Mesenchymal stem cell (in vitro differentiated cells and primary cell): ENCODE measurements around the gene TMC2.

Source experiments
- DNase-seq: peaks from one replicate; pipeline ENCODE4 v3.0.0-alpha.2; 2013
- H2AFZ ChIP-seq: one replicate; pipeline ENCODE4 v1.6.1; 2013; ENCODE audit warnings: low read depth, mild to moderate bottlenecking, control low read depth, inconsistent platforms, low read length, moderate library complexity
- H2AK5ac ChIP-seq: 2 replicates; pipeline ENCODE4 v1.6.1; 2013; ENCODE audit warnings: low read length, moderate library complexity, mild to moderate bottlenecking, inconsistent platforms; ENCODE audit not compliant: severe bottlenecking
- H2BK120ac ChIP-seq: one replicate; pipeline ENCODE4 v1.6.1; 2013; ENCODE audit warnings: low read depth, mild to moderate bottlenecking, inconsistent platforms, low read length, moderate library complexity
- H2BK12ac ChIP-seq, 2 experiments: one replicate each; pipeline ENCODE4 v1.6.1; 2013; ENCODE audit warnings: inconsistent platforms in 2 of 2, low read length in 2 of 2, mild to moderate bottlenecking in 2 of 2, moderate library complexity in 2 of 2, control low read depth in 1 of 2
- H2BK15ac ChIP-seq: one replicate; pipeline ENCODE4 v1.6.1; 2013; ENCODE audit warnings: mild to moderate bottlenecking, low read depth, inconsistent platforms; ENCODE audit not compliant: poor library complexity, severe bottlenecking
- H2BK5ac ChIP-seq: 2 replicates; pipeline ENCODE4 v1.6.1; 2013; ENCODE audit warnings: low read depth, mild to moderate bottlenecking, low read length, control low read depth, inconsistent platforms; ENCODE audit not compliant: poor library complexity, severe bottlenecking
- H3K14ac ChIP-seq, 2 experiments: one replicate each; pipeline ENCODE4 v1.6.1; 2013; ENCODE audit warnings: inconsistent platforms in 2 of 2, low read length in 2 of 2, control low read depth in 1 of 2, mild to moderate bottlenecking in 1 of 2, moderate library complexity in 1 of 2
- H3K18ac ChIP-seq, 2 experiments: one replicate each; pipeline ENCODE4 v1.6.1; 2013; ENCODE audit warnings: inconsistent platforms in 2 of 2, low read length in 2 of 2, control low read depth in 1 of 2, low read depth in 1 of 2, mild to moderate bottlenecking in 1 of 2
- H3K23ac ChIP-seq, 2 experiments: one replicate each; pipeline ENCODE4 v1.6.1; 2013; ENCODE audit warnings: inconsistent platforms in 2 of 2, low read length in 2 of 2, mild to moderate bottlenecking in 2 of 2, moderate library complexity in 2 of 2, control low read depth in 1 of 2
- H3K27ac ChIP-seq: 2 replicates; pipeline ENCODE4 v1.5.1; 2013; ENCODE audit warnings: mild to moderate bottlenecking, moderate library complexity, low read length, control low read depth, inconsistent platforms; ENCODE audit not compliant: poor library complexity, severe bottlenecking
- H3K27me3 ChIP-seq, 2 experiments: 2 replicates each; pipeline versions ENCODE4 v1.6.1 to v1.7.0; 2013; ENCODE audit warnings: low read length in 2 of 2, mild to moderate bottlenecking in 2 of 2, moderate library complexity in 2 of 2, control low read depth in 1 of 2, inconsistent platforms in 1 of 2; ENCODE audit not compliant: control insufficient read depth in 1 of 2, insufficient read depth in 1 of 2
- H3K36me3 ChIP-seq, 2 experiments: 2 replicates each; pipeline versions ENCODE4 v1.6.1 to v1.7.0; 2013; ENCODE audit warnings: low read length in 2 of 2, control low read depth in 1 of 2, inconsistent platforms in 1 of 2, low read depth in 1 of 2, mild to moderate bottlenecking in 1 of 2; ENCODE audit not compliant: insufficient read depth in 2 of 2, control insufficient read depth in 1 of 2
- H3K4ac ChIP-seq, 2 experiments: one replicate each; pipeline ENCODE4 v1.6.1; 2013; ENCODE audit warnings: inconsistent platforms in 2 of 2, low read length in 2 of 2, mild to moderate bottlenecking in 2 of 2, moderate library complexity in 2 of 2, control low read depth in 1 of 2, low read depth in 1 of 2
- H3K4me1 ChIP-seq: 2 replicates; pipeline ENCODE4 v1.6.1; 2013; ENCODE audit warnings: low read depth, low read length, control low read depth; ENCODE audit not compliant: control insufficient read depth, insufficient read depth
- H3K4me2 ChIP-seq: 2 replicates; pipeline ENCODE4 v1.6.1; 2013; ENCODE audit warnings: low read length, mild to moderate bottlenecking, inconsistent platforms; ENCODE audit not compliant: poor library complexity, severe bottlenecking
- H3K4me3 ChIP-seq, 2 experiments: 2 replicates each; pipeline versions ENCODE4 v1.5.1 to v1.7.0; 2013; ENCODE audit warnings: low read length in 2 of 2, mild to moderate bottlenecking in 2 of 2, control low read depth in 1 of 2, low read depth in 1 of 2; ENCODE audit not compliant: insufficient read depth in 1 of 2
- H3K79me1 ChIP-seq: replicated peaks from 2 replicates; pipeline ENCODE4 v1.6.1; 2013; ENCODE audit warnings: mild to moderate bottlenecking, control low read depth, low read length, inconsistent platforms; ENCODE audit not compliant: poor library complexity, severe bottlenecking
- H3K9ac ChIP-seq: 2 replicates; pipeline ENCODE4 v1.7.0; 2013; ENCODE audit warnings: mild to moderate bottlenecking, low read length, moderate library complexity
- H3K9me3 ChIP-seq: 2 replicates; pipeline ENCODE4 v1.7.0; 2013; ENCODE audit warnings: mild to moderate bottlenecking, low read length; ENCODE audit not compliant: control insufficient read depth
- H4K8ac ChIP-seq: one replicate; pipeline ENCODE4 v1.6.1; 2013; ENCODE audit warnings: inconsistent platforms, mild to moderate bottlenecking, low read length, moderate library complexity
- H4K91ac ChIP-seq: one replicate; pipeline ENCODE4 v1.6.1; 2013; ENCODE audit warnings: mild to moderate bottlenecking, low read length, inconsistent platforms
- WGBS: methylation state at CpG from one replicate; pipeline ENCODE4 v1.1.7; 2013; ENCODE audit warnings: mixed read lengths; 5-methylcytosine and 5-hydroxymethylcytosine counted together

The TMC2 gene

DNA sequence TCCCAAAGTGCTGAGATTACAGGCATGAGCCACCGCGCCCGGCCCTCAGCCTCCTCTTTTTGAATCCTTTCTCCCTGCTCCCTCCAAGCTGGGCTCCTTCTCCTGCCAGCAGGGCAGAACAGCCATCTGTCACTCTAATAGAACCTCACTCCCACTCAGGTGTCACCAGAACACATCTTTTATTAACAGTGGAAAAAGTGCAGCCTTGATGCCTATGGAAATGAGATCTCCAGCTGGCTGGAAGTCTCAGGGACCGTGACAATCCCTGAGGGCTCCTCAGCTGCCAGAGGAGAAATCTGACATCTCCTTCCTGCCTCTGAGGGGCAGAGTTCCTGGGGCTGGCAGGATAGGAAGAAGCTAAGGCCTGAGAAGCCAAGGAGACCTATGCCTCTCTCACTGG is 28.0 kb downstream of the TMC2 start:
- no peak overlapping the region for H4K8ac ChIP-seq
- H3K9me3 ChIP-seq = no peaks in the 10 kb centered on the region
- no peak overlapping the region for H2BK15ac ChIP-seq
- H4K91ac ChIP-seq = no peak overlapping the region
- H3K4me2 ChIP-seq = no peak overlapping the region
- H3K27ac ChIP-seq = no peak overlapping the region
- H2BK5ac ChIP-seq = no peak overlapping the region
- H3K23ac ChIP-seq = no peak overlapping the region
- peaks cover 2% of the 10 kb centered on the region for H3K4me1 ChIP-seq
- H2AFZ ChIP-seq = no peak overlapping the region
- no peak overlapping the region for H3K4ac ChIP-seq
- H3K9ac ChIP-seq = no peak overlapping the region
- H3K27me3 ChIP-seq = peaks cover 47 to 75% of the 10 kb centered on the region in 2 experiments
- H3K4me3 ChIP-seq = no peak overlapping the region
- DNase-seq = no peak
- no peaks in the 10 kb centered on the region for H3K79me1 ChIP-seq
- H2BK120ac ChIP-seq = no peak overlapping the region
- H2BK12ac ChIP-seq = no peak overlapping the region
- H3K36me3 ChIP-seq = no peaks in the 10 kb centered on the region
- 71% methylated on average over 4 of the region's 4 CpGs for WGBS
- no peak overlapping the region for H2AK5ac ChIP-seq
- no peak overlapping the region for H3K18ac ChIP-seq
- H3K14ac ChIP-seq = no peak overlapping the region

DNA sequence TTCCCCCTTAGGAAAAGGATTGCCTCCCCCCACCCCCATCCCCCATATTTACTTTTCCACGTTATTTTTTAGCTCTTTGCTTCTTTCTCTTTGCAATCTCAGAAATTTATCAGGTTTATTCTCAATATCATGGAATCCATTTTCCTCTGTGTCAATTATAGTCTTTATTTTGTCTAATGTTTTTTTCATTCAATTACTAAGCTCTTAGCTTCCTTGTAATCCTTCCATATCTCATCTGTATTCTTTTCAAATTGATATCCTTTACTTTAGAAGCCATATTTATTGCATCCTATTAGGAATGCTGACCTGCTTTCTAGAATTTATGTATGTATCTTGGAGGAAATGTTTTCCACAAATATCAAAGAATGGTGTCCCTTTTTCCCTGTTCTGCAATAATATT is 39.3 kb downstream of the TMC2 start:
- no peak overlapping the region for H3K18ac ChIP-seq
- DNase-seq = no peak

DNA sequence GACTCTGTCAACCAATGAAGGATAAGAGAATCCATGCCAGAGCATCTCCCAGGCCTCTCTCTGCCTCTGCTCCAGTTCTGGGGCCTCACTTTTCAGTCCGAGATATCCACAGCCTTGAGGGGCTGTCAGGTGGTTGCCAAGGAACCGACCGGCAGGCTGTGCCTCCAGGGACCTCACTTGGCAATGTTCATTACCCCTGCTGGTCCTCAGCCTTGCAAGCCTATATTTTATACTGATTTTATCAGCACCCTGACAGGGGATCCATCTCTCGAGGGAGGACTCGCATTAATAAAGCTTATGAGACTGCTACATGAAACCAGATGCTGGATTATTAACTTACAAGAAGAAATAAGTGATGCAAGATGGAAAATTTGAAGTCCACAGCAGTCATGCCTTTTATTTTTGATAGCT is 39.9 kb downstream of the TMC2 start:
- Histone ChIP-seq H2BK120ac (no peak overlapping the region), H2BK5ac (no peak overlapping the region), H3K27me3 (peaks cover 20 to 52% of the 10 kb centered on the region in 2 experiments), H3K4me3 (no peak overlapping the region), H3K9me3 (no peaks in the 10 kb centered on the region), H4K8ac (no peak overlapping the region), H3K23ac (no peak overlapping the region), H3K18ac (no peak overlapping the region), H2BK12ac (no peak overlapping the region), H3K14ac (no peak overlapping the region), H3K4me1 (no peaks in the 10 kb centered on the region), H2AFZ (no peak overlapping the region), H2AK5ac (no peak overlapping the region), H3K79me1 (no peaks in the 10 kb centered on the region), H3K4me2 (no peak overlapping the region), H3K9ac (no peak overlapping the region), H3K36me3 (no peaks in the 10 kb centered on the region), H4K91ac (no peak overlapping the region), H3K4ac (no peak overlapping the region), H3K27ac (no peak overlapping the region), H2BK15ac (no peak overlapping the region)
- WGBS = 89% methylated on average over 5 of the region's 5 CpGs
- no peak for DNase-seq

More for the DNA sequence above, 39.3 kb downstream of the TMC2 start:
- no peak overlapping the region for H3K14ac ChIP-seq
- H2BK120ac ChIP-seq = no peak overlapping the region
- H2AFZ ChIP-seq = no peak overlapping the region
- H3K27ac ChIP-seq = no peak overlapping the region
- H3K4me2 ChIP-seq = no peak overlapping the region
- no peak overlapping the region for H3K4me3 ChIP-seq
- no peak overlapping the region for H3K9ac ChIP-seq
- peaks cover 20 to 54% of the 10 kb centered on the region in 2 experiments for H3K27me3 ChIP-seq
- H3K79me1 ChIP-seq = no peaks in the 10 kb centered on the region
- no peak overlapping the region for H3K23ac ChIP-seq
- no peak overlapping the region for H3K4ac ChIP-seq
- no peak overlapping the region for H2BK5ac ChIP-seq
- no peak overlapping the region for H2AK5ac ChIP-seq
- WGBS = 0% methylated on average over 1 of the region's 1 CpG
- H4K91ac ChIP-seq = no peak overlapping the region
- H2BK15ac ChIP-seq = no peak overlapping the region
- H3K36me3 ChIP-seq = no peaks in the 10 kb centered on the region
- no peaks in the 10 kb centered on the region for H3K9me3 ChIP-seq
- no peak overlapping the region for H2BK12ac ChIP-seq
- no peak overlapping the region for H4K8ac ChIP-seq
- H3K4me1 ChIP-seq = no peaks in the 10 kb centered on the region

DNA sequence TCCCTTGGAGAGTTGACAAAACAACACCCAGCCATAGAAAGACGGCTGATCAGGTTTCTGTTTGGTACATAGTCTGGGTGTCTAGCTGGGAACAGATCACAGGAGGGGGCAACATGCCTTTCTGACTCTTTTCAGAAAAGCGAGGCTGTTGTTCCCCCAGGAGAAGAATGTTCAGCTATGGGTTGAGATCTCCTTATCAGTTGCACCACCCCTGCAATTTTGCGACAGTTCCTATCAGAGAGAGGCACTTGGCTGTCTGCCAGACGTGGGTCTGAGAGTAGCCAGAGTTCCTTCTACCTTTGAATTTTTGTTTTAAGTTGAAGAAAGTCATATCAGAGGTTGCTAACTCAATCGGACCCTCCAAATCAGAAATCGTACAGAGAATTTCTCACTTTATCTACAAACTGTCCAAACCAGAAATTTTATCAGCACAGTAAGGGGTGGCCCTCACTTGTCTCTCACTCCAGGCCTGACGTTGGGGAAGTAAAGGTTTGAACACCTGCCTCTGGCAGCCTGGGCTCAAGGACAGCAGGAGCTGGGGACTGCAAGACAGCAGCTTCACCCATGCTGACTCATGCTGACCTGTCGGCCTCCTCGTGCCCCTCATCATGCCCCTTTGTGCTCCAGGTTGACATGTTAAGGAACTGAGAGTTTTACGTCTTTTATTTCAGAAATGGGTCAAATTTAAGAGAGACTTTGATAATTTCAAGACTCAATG is 42.3 kb downstream of the TMC2 start:
- Histone ChIP-seq H2AFZ (no peak overlapping the region), H3K79me1 (no peaks in the 10 kb centered on the region), H2AK5ac (no peak overlapping the region), H3K27ac (no peak overlapping the region), H2BK5ac (no peak overlapping the region), H2BK120ac (no peak overlapping the region), H3K4ac (no peak overlapping the region), H3K18ac (no peak overlapping the region), H4K91ac (no peak overlapping the region), H2BK15ac (no peak overlapping the region), H3K23ac (no peak overlapping the region), H3K4me2 (no peak overlapping the region), H3K36me3 (no peaks in the 10 kb centered on the region), H3K4me1 (no peaks in the 10 kb centered on the region), H2BK12ac (no peak overlapping the region), H3K27me3 (peaks cover 16 to 48% of the 10 kb centered on the region in 2 experiments), H3K9me3 (no peaks in the 10 kb centered on the region), H3K14ac (no peak overlapping the region), H3K4me3 (no peak overlapping the region), H3K9ac (no peak overlapping the region), H4K8ac (no peak overlapping the region)
- DNase-seq = no peak
- 59% methylated on average over 10 of the region's 10 CpGs for WGBS
